GM12891 (cell line): Measurements from ENCODE around the gene CCR2.

Source experiments
- DNase-seq: peaks from one replicate; pipeline ENCODE4 v3.0.0; 2011; ENCODE audit warnings: low spot score; ENCODE audit not compliant: insufficient read length
- FAIRE-seq: peaks from 2 replicates; lab custom pipeline; 2011; peaks lifted over from hg19 to GRCh38; lab: Jason Lieb, UNC
- PAX5 ChIP-seq: IDR thresholded peaks from 2 replicates; pipeline ENCODE4 v1.6.1; 2011; ENCODE audit warnings: low read length, moderate library complexity, mild to moderate bottlenecking; ENCODE audit not compliant: insufficient read depth, severe bottlenecking
- POLR2A ChIP-seq: IDR thresholded peaks from 2 replicates; pipeline ENCODE4 v1.6.1; 2011; ENCODE audit warnings: low read depth, low read length, control low read depth
- POLR2AphosphoS5 ChIP-seq: IDR thresholded peaks from 2 replicates; pipeline ENCODE4 v1.6.1; 2011; ENCODE audit warnings: low read depth, low read length, control low read depth
- POU2F2 ChIP-seq: IDR thresholded peaks from 2 replicates; pipeline ENCODE4 v1.6.1; 2011; ENCODE audit warnings: low read depth, mild to moderate bottlenecking, control low read depth, low read length, moderate library complexity
- SPI1 ChIP-seq: IDR thresholded peaks from 2 replicates; pipeline ENCODE4 v1.6.1; 2011; ENCODE audit warnings: low read depth, low read length, control low read depth
- TAF1 ChIP-seq: IDR thresholded peaks from 2 replicates; pipeline ENCODE4 v1.6.1; 2011; ENCODE audit warnings: low read depth, low read length, control low read depth

The CCR2 gene

GRCh38 chr3:46361408-46362283, 7.7 kb downstream of the CCR2 start:
- TF ChIP-seq TAF1, result no peak
- no peak for TF ChIP-seq POU2F2
- FAIRE-seq (peak; percentile 9), DNase-seq (no peak)

- DNase-seq (no peak), FAIRE-seq (peak; percentile 23)
- no peak for TF ChIP-seq SPI1
- TF ChIP-seq TAF1, result no peak
- no peak for TF ChIP-seq POU2F2
- TF ChIP-seq POLR2AphosphoS5, result no peak
- TF ChIP-seq PAX5, result no peak
- TF ChIP-seq POLR2A, result no peak
These were observed 11.1 kb downstream of the CCR2 start for GRCh38 chr3:46365041-46365440.

GRCh38 chr3:46365737-46366524, 12.0 kb downstream of the CCR2 start:
- TF ChIP-seq POLR2A (no peak), TAF1 (no peak), PAX5 (no peak), POU2F2 (no peak), POLR2AphosphoS5 (no peak), SPI1 (no peak)
- FAIRE-seq (peak; percentile 40), DNase-seq (no peak)

- TF ChIP-seq PAX5 (no peak), SPI1 (no peak), POU2F2 (no peak), POLR2AphosphoS5 (no peak), TAF1 (no peak), POLR2A (no peak)
- no peak for DNase-seq
- no peak for FAIRE-seq
These were observed 13.9 kb downstream of the CCR2 start for GRCh38 chr3:46367811-46368210.

GRCh38 chr3:46368569-46368968, 14.7 kb downstream of the CCR2 start:
- DNase-seq (no peak), FAIRE-seq (peak; percentile 100)
- no peak for TF ChIP-seq PAX5
- no peak for TF ChIP-seq POLR2AphosphoS5
- no peak for TF ChIP-seq TAF1
- TF ChIP-seq SPI1, result peak; percentile 30; the same call in 1 of the 2 replicates

GRCh38 chr3:46369151-46369550, 15.2 kb downstream of the CCR2 start:
- FAIRE-seq, result peak; percentile 28
- DNase-seq, result no peak
- no peak for TF ChIP-seq TAF1

DNA sequence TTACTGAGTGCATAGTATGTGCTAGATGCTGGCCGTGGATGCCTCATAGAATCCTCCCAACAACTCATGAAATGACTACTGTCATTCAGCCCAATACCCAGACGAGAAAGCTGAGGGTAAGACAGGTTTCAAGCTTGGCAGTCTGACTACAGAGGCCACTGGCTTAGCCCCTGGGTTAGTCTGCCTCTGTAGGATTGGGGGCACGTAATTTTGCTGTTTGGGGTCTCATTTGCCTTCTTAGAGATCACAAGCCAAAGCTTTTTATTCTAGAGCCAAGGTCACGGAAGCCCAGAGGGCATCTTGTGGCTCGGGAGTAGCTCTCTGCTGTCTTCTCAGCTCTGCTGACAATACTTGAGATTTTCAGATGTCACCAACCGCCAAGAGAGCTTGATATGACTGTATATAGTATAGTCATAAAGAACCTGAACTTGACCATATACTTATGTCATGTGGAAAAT, 15.8 kb downstream of the CCR2 start:
- FAIRE-seq (peak; percentile 87), DNase-seq (no peak)
- TF ChIP-seq TAF1, result no peak
- no peak for TF ChIP-seq POLR2A
- TF ChIP-seq POLR2AphosphoS5, result no peak
- TF ChIP-seq PAX5, result no peak

- peak; percentile 69 for FAIRE-seq
- no peak for TF ChIP-seq PAX5
- no peak for TF ChIP-seq POLR2A
- TF ChIP-seq POLR2AphosphoS5, result no peak
- no peak for TF ChIP-seq TAF1
- no peak for TF ChIP-seq SPI1
- TF ChIP-seq POU2F2, result no peak
- DNase-seq, result no peak
These were observed 17.1 kb downstream of the CCR2 start, which contains the start of gene CCR5 for GRCh38 chr3:46370839-46371518. CCR5 (plus strand) TSS chr3:46370946; CDS start chr3:46372903, 1,957 bp downstream.

- TF ChIP-seq POU2F2 (no peak), PAX5 (no peak), POLR2A (no peak), POLR2AphosphoS5 (no peak), SPI1 (no peak), TAF1 (no peak)
- DNase-seq, result no peak
- no peak for FAIRE-seq
These were observed 17.8 kb downstream of the CCR2 start for GRCh38 chr3:46371519-46372340.
